ENCODE measurements around the gene MARCHF7. TPM values are rescaled to one million over a fixed set of nuclear protein-coding genes. Genes with fewer than 3 reads are reported as not detected.
A peak's percentile ranks its signal among the peaks of the same experiment; 100 is the strongest.
"Not testable (repeated sequence)": the region's sequence is repeated elsewhere in the genome, so short reads cannot be mapped to it uniquely, and the experiment has no call there.

The MARCHF7 gene
- total and polyA plus RNA-seq, 4 experiments from 2014 or later: 113 to 196 (median 139) TPM

DNA sequence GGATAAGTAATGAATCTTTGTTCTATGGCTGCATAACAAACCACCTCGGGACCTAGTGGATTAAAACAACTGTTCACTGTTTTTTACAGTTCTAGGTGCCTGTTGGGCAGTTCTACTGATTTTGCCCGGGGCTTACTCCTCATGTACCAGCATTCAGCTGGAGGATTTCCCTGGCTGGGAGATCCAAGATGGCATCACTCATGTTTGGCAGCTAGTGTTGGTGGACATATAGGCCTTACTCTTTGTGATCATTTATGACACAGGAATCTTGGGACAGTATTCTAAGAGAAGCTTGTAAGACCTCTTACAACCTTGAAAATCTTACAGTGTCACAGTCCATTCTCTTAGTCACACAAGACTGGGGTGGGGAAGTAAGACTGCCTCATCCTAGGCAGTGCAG is 4.6 kb downstream of the MARCHF7 start:
- Mint-ChIP-seq H3K36me3 (peaks cover 32 to 74% of the 10 kb centered on the region in 2 donors), H3K4me3 (peak overlapping the region in 6 of 8 donors; percentile 29 to 76 (median 56)), H3K27me3 (no peaks in the 10 kb centered on the region), H3K9me3 (peaks cover 0 to 4% (median 0%) of the 10 kb centered on the region in 8 donors), H3K4me1 (peaks cover 53 to 97% (median 75%) of the 10 kb centered on the region in 4 donors), H3K27ac (peak overlapping the region in 3 of 7 donors; percentile 32 to 90 (median 53))
- DNase-seq: no peak
- peaks cover 85% of the 10 kb centered on the region for H3K4me1 ChIP-seq (ENCODE audit: insufficient read depth, low read length)
- no peaks in the 10 kb centered on the region for H3K9me3 ChIP-seq (ENCODE audit: control insufficient read depth in 1 of 2, low read length in 2 of 2)
- no peak overlapping the region for H3K27ac ChIP-seq (ENCODE audit: low read depth, low read length)
- peaks cover 11% of the 10 kb centered on the region for H3K36me3 ChIP-seq (ENCODE audit: insufficient read depth, low read length)
- H3K27me3 ChIP-seq (ENCODE audit: insufficient read depth, low read length): no peaks in the 10 kb centered on the region
- H3K4me3 ChIP-seq (ENCODE audit: low read length in 2 of 2): no peak overlapping the region
- POLR2A ChIA-PET (ENCODE audit: partially characterized antibody): no interaction called here
- intact Hi-C loops (cut with micrococcal nuclease): no loop called here
- CTCF ChIA-PET (ENCODE audit: partially characterized antibody): interaction anchor here (0.9 to 1.8 kb wide), 2 partner anchors 9 to 14 kb away, joined by 3 to 9 read pairs; no protein-coding TSS in a partner anchor

DNA sequence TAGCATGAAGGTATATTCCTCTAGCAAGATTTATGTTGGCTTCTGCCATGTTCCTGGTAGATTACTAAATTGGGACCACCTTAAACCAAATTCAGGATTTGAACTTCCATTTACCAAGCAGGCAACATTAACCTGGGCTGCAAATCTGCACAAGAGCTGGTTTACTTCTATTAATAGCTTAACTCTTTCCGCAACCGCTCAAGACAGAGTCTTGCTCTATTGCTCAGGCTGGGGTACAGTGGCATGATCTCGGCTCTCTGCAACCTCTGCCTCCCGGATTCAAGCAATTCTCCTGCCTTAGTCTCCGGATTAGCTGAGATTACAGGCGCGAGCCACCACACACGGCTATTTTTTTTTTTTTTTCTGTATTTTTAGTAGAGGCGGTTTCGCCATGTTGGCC is 8.4 kb downstream of the MARCHF7 start:
- intact Hi-C loops (cut with micrococcal nuclease): no loop called here
- Histone ChIP-seq H3K4me3 (ENCODE audit: low read length in 2 of 2) (no peak overlapping the region), H3K4me1 (ENCODE audit: insufficient read depth, low read length) (peaks cover 89% of the 10 kb centered on the region), H3K9me3 (ENCODE audit: control insufficient read depth in 1 of 2, low read length in 2 of 2) (no peaks in the 10 kb centered on the region), H3K27ac (ENCODE audit: low read depth, low read length) (no peak overlapping the region), H3K27me3 (ENCODE audit: insufficient read depth, low read length) (no peaks in the 10 kb centered on the region), H3K36me3 (ENCODE audit: insufficient read depth, low read length) (peaks cover 8% of the 10 kb centered on the region)
- H3K4me3 Mint-ChIP-seq: peak overlapping the region in 5 of 8 donors; percentile 18 to 55 (median 30)
- no peak for DNase-seq
- H3K27me3 Mint-ChIP-seq: no peaks in the 10 kb centered on the region
- CTCF ChIA-PET (ENCODE audit: partially characterized antibody): no interaction called here
- peaks cover 0 to 4% (median under 1%) of the 10 kb centered on the region in 8 donors for H3K9me3 Mint-ChIP-seq
- peak overlapping the region in 4 of 7 donors; percentile 6 to 66 (median 42) for H3K27ac Mint-ChIP-seq
- peaks cover 43 to 76% of the 10 kb centered on the region in 2 donors for H3K36me3 Mint-ChIP-seq
- POLR2A ChIA-PET (ENCODE audit: partially characterized antibody): interaction anchor here (1.7 to 4.9 kb wide), 2 partner anchors 8 to 205 kb away, joined by 5 to 30 read pairs; partner anchors contain the start of gene MARCHF7
- peaks cover 60 to 100% (median 84%) of the 10 kb centered on the region in 4 donors for H3K4me1 Mint-ChIP-seq

DNA sequence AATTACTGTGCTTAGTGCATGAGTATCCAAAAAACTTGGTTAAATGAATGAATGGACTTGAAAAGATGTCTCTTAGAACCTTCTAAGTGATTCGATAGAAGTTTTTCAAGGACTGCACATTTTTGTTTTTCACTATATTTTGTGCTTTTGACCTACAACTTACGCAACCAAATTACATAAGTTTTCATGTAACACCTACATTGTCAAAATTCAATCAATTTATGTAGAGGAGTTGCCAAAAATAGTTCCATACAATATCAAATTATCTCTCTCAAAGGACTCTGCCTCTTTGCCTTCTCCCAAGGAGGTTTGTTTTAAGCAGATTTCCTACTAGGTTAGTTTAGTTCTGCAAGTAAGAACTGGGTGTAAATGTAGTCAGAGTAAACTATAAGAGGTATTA is 10.3 kb downstream of the MARCHF7 start:
- Histone ChIP-seq H3K4me3 (ENCODE audit: low read length in 2 of 2) (no peak overlapping the region), H3K36me3 (ENCODE audit: insufficient read depth, low read length) (no peaks in the 10 kb centered on the region), H3K27ac (ENCODE audit: low read depth, low read length) (no peak overlapping the region), H3K4me1 (ENCODE audit: insufficient read depth, low read length) (peaks cover 85% of the 10 kb centered on the region), H3K27me3 (ENCODE audit: insufficient read depth, low read length) (no peaks in the 10 kb centered on the region), H3K9me3 (ENCODE audit: control insufficient read depth in 1 of 2, low read length in 2 of 2) (no peaks in the 10 kb centered on the region)
- no peaks in the 10 kb centered on the region for H3K27me3 Mint-ChIP-seq
- ChIA-PET CTCF (ENCODE audit: partially characterized antibody) (interaction anchor here (1.1 to 1.3 kb wide), 4 partner anchors 10 to 31 kb away, joined by 3 to 6 read pairs (median 3); partner anchors contain the start of gene MARCHF7), POLR2A (ENCODE audit: partially characterized antibody) (interaction anchor here (4.9 kb wide), 1 partner anchor 10 kb away, joined by 30 read pairs; the partner anchor contains the start of gene MARCHF7)
- DNase-seq: no peak
- peaks cover 59 to 99% (median 81%) of the 10 kb centered on the region in 4 donors for H3K4me1 Mint-ChIP-seq
- H3K27ac Mint-ChIP-seq: peak overlapping the region in 1 of 7 donors; percentile 42
- intact Hi-C loops (cut with micrococcal nuclease): no loop called here
- peaks cover 36 to 71% of the 10 kb centered on the region in 2 donors for H3K36me3 Mint-ChIP-seq
- H3K4me3 Mint-ChIP-seq: peak overlapping the region in 6 of 8 donors; percentile 16 to 59 (median 38)
- H3K9me3 Mint-ChIP-seq: peaks cover 0 to 4% (median 1%) of the 10 kb centered on the region in 8 donors

DNA sequence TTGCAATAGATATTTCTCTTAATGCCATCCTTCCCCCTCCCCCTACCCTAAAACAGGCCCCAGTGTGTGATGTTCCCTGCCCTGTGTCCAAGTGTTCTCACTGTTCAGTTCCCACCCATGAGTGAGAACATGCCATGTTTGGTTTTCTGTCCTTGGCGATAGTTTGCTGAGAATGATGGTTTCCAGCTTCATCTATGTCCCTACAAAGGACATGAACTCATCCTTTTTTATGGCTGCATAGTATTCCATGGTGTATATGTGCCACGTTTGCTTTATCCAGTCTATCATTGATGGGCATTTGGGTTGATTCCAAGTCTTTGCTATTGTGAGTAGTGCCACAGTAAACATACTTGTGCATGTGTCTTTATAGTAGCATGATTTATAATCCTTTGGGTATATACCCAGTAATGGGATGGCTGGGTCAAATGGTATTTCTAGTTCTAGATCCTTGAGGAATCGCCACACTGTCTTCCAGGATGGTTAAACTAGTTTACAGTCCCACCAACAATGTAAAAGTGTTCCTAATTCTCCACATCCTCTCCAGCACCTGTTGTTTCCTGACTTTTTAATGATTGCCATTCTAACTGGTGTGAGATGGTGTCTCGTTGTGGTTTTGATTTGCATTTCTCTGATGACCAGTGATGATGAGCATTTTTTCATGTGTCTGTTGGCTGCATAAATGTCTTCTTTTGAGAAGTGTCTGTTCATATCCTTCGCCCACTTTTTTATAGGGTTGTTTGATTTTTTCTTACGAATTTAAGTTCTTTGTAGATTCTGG is 12.7 kb downstream of the MARCHF7 start:
- H3K36me3 ChIP-seq (ENCODE audit: insufficient read depth, low read length); H3K9me3 Mint-ChIP-seq; H3K27me3 ChIP-seq (ENCODE audit: insufficient read depth, low read length); intact Hi-C loops (cut with micrococcal nuclease); DNase-seq; H3K27ac ChIP-seq (ENCODE audit: low read depth, low read length); CTCF ChIA-PET (ENCODE audit: partially characterized antibody); H3K4me3 ChIP-seq (ENCODE audit: low read length in 2 of 2); H3K9me3 ChIP-seq (ENCODE audit: control insufficient read depth in 1 of 2, low read length in 2 of 2); H3K27me3 Mint-ChIP-seq: not testable (repeated sequence)
- Mint-ChIP-seq H3K27ac (peak overlapping the region in 4 of 7 donors; percentile 27 to 73 (median 39)), H3K4me3 (peak overlapping the region in 4 of 8 donors; percentile 32 to 56 (median 46)), H3K4me1 (peaks cover 54 to 90% (median 71%) of the 10 kb centered on the region in 4 donors), H3K36me3 (peaks cover 32 to 64% of the 10 kb centered on the region in 2 donors)
- H3K4me1 ChIP-seq (ENCODE audit: insufficient read depth, low read length): peaks cover 66% of the 10 kb centered on the region
- POLR2A ChIA-PET (ENCODE audit: partially characterized antibody): interaction anchor here (4.9 kb wide), 1 partner anchor 12 kb away, joined by 30 read pairs; the partner anchor contains the start of gene MARCHF7

DNA sequence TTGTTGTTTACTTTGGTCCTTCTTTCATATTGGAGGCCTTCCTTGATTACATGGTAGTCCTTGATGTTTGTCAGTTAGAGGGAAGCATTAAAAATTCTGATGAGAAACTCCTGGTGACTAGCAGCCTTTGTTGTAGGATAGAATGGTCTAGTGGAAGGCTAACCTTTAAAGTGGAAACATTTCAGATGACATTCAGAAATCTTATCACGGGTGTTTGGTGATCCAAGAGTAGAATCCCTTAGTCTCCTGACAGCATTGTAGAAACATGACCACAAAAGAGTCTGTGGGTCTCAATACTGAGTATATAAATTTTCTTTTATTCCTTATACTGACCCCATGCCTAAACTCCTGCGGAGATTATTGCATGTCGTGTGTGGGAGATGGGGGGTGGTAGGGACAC is 13.4 kb downstream of the MARCHF7 start:
- Histone ChIP-seq H3K27me3 (ENCODE audit: insufficient read depth, low read length) (no peaks in the 10 kb centered on the region), H3K27ac (ENCODE audit: low read depth, low read length) (no peak overlapping the region), H3K4me3 (ENCODE audit: low read length in 2 of 2) (no peak overlapping the region), H3K9me3 (ENCODE audit: control insufficient read depth in 1 of 2, low read length in 2 of 2) (no peaks in the 10 kb centered on the region), H3K4me1 (ENCODE audit: insufficient read depth, low read length) (peaks cover 59% of the 10 kb centered on the region), H3K36me3 (ENCODE audit: insufficient read depth, low read length) (peaks cover 9% of the 10 kb centered on the region)
- POLR2A ChIA-PET (ENCODE audit: partially characterized antibody): no interaction called here
- Mint-ChIP-seq H3K27me3 (no peaks in the 10 kb centered on the region), H3K4me1 (peaks cover 48 to 84% (median 68%) of the 10 kb centered on the region in 4 donors), H3K4me3 (peak overlapping the region in 2 of 8 donors; percentile 38 to 55), H3K9me3 (peaks cover 0 to 4% (median 0%) of the 10 kb centered on the region in 8 donors), H3K27ac (peak overlapping the region in 1 of 7 donors; percentile 30), H3K36me3 (peaks cover 32 to 64% of the 10 kb centered on the region in 2 donors)
- no peak for DNase-seq
- CTCF ChIA-PET (ENCODE audit: partially characterized antibody): no interaction called here
- intact Hi-C loops (cut with micrococcal nuclease): no loop called here

DNA sequence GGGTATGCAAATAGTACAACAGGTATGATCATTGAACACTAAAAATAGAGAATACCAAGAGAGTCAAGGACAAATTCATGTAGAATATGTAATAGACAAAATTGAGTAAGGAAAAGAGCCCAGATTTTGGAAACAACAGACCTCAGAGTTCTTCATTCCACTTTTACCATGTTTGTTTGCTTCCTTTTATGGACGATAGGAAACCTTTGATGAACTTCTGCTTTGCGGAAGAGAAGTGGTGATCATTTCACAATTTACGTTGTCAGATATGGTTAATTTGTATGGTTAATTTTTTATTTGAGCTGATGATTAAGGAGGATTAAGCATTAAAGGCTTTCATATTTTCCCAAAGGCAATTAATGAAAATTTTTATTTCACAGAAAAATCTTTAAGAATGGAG is 16.3 kb downstream of the MARCHF7 start:
- H3K27ac ChIP-seq (ENCODE audit: low read depth, low read length): no peak overlapping the region
- Mint-ChIP-seq H3K4me3 (no peak overlapping the region), H3K4me1 (peaks cover 31 to 58% (median 44%) of the 10 kb centered on the region in 4 donors), H3K27me3 (no peaks in the 10 kb centered on the region), H3K9me3 (peaks cover 0 to 4% (median 0%) of the 10 kb centered on the region in 8 donors), H3K27ac (peak overlapping the region in 1 of 7 donors; percentile 55), H3K36me3 (peaks cover 35 to 65% of the 10 kb centered on the region in 2 donors)
- intact Hi-C loops (cut with micrococcal nuclease): no loop called here
- H3K4me3 ChIP-seq (ENCODE audit: low read length in 2 of 2): no peak overlapping the region
- ChIA-PET CTCF (ENCODE audit: partially characterized antibody) (no interaction called here), POLR2A (ENCODE audit: partially characterized antibody) (no interaction called here)
- no peaks in the 10 kb centered on the region for H3K27me3 ChIP-seq (ENCODE audit: insufficient read depth, low read length)
- no peak for DNase-seq
- peaks cover 30% of the 10 kb centered on the region for H3K4me1 ChIP-seq (ENCODE audit: insufficient read depth, low read length)
- H3K36me3 ChIP-seq (ENCODE audit: insufficient read depth, low read length): peaks cover 9% of the 10 kb centered on the region
- no peaks in the 10 kb centered on the region for H3K9me3 ChIP-seq (ENCODE audit: control insufficient read depth in 1 of 2, low read length in 2 of 2)

DNA sequence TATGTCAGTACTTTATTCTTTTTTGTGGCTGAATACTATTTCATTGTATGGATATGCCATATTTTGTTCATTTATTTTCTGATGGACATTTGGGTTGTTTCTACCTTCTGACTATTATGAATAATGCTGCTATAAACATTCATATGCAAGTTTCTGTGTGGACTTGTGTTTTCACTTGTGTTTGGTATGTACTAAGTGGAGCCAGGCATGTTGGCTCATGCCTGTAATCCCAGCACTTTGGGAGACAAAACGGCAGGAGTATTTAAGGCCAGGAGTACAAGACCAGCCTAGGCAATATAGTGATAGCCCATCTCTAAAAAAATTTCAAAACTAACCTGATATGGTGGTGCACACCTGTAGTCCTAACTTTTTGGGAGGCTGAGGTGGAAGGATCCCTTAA is 23.3 kb downstream of the MARCHF7 start:
- no peak for DNase-seq
- Mint-ChIP-seq H3K9me3 (no peaks in the 10 kb centered on the region), H3K27me3 (no peaks in the 10 kb centered on the region), H3K27ac (peak overlapping the region in 1 of 7 donors; percentile 25), H3K4me3 (no peak overlapping the region), H3K4me1 (peaks cover 20 to 48% (median 33%) of the 10 kb centered on the region in 4 donors), H3K36me3 (peaks cover 40 to 75% of the 10 kb centered on the region in 2 donors)
- H3K4me3 ChIP-seq (ENCODE audit: low read length in 2 of 2): no peak overlapping the region
- intact Hi-C loops (cut with micrococcal nuclease): no loop called here
- POLR2A ChIA-PET (ENCODE audit: partially characterized antibody): no interaction called here
- CTCF ChIA-PET (ENCODE audit: partially characterized antibody): no interaction called here
- no peak overlapping the region for H3K27ac ChIP-seq (ENCODE audit: low read depth, low read length)
- H3K4me1 ChIP-seq (ENCODE audit: insufficient read depth, low read length): peaks cover 25% of the 10 kb centered on the region
- no peaks in the 10 kb centered on the region for H3K9me3 ChIP-seq (ENCODE audit: control insufficient read depth in 1 of 2, low read length in 2 of 2)
- no peaks in the 10 kb centered on the region for H3K27me3 ChIP-seq (ENCODE audit: insufficient read depth, low read length)
- H3K36me3 ChIP-seq (ENCODE audit: insufficient read depth, low read length): peaks cover 26% of the 10 kb centered on the region

Data from CD4-positive, alpha-beta memory T cell (primary cell).